Activated CD4-positive, alpha-beta T cell treated with anti-CD3 and anti-CD28 coated beads, Interleukin-2, amount 10 ng/mL, durations not matched to agents 24 days and 14 days (primary cell): ENCODE data around the gene BMPR1A. TPM values are rescaled to one million over a fixed set of nuclear protein-coding genes. Genes with fewer than 3 reads are reported as not detected.

Source experiments
- DNase-seq: peaks from one replicate; pipeline ENCODE4 v3.0.0; 2022
- H3K27ac Mint-ChIP-seq: one replicate; pipeline ENCODE4 v1.8.0; 2022; ENCODE audit warnings: mild to moderate bottlenecking, mixed read lengths
- H3K27me3 Mint-ChIP-seq: one replicate; pipeline ENCODE4 v1.8.0; 2022; ENCODE audit warnings: mixed read lengths
- H3K36me3 Mint-ChIP-seq: one replicate; pipeline ENCODE4 v1.8.0; 2022; ENCODE audit warnings: low read depth, mild to moderate bottlenecking, mixed read lengths
- H3K4me1 Mint-ChIP-seq: one replicate; pipeline ENCODE4 v1.8.0; 2021; ENCODE audit warnings: mixed read lengths
- H3K4me3 Mint-ChIP-seq: one replicate; pipeline ENCODE4 v1.8.0; 2022; ENCODE audit warnings: mild to moderate bottlenecking, moderate library complexity, mixed read lengths
- H3K9me3 Mint-ChIP-seq: one replicate; pipeline ENCODE4 v1.8.0; 2021; ENCODE audit warnings: mixed read lengths
- intact Hi-C: fragments of 100-400 bp; cut with micrococcal nuclease; formaldehyde crosslinking; loops from one replicate; pipeline ENCODE4 v1.15.1; 2023
- total RNA-seq: library from RNA; stranded (reverse); gene quantifications from 2 replicates; pipeline ENCODE4 v1.2.3, GENCODE V29; 2022

The BMPR1A gene
- total RNA-seq, 1 donor from 2014 or later = 10.5 TPM

GRCh38 chr10:86785037-86785436 is 28.6 kb downstream of the BMPR1A start:
- peaks cover 4% of the 10 kb centered on the region for H3K9me3 Mint-ChIP-seq
- no peak for DNase-seq
- intact Hi-C loops = no loop called here
- peaks cover 3% of the 10 kb centered on the region for H3K4me1 Mint-ChIP-seq
- no peak overlapping the region for H3K4me3 Mint-ChIP-seq
- H3K27ac Mint-ChIP-seq = no peak overlapping the region
- H3K27me3 Mint-ChIP-seq = peaks cover 8% of the 10 kb centered on the region
- no peaks in the 10 kb centered on the region for H3K36me3 Mint-ChIP-seq

- no peak for DNase-seq
- no peaks in the 10 kb centered on the region for H3K36me3 Mint-ChIP-seq
- peaks cover 8% of the 10 kb centered on the region for H3K27me3 Mint-ChIP-seq
- H3K9me3 Mint-ChIP-seq = peaks cover 4% of the 10 kb centered on the region
- H3K4me3 Mint-ChIP-seq = no peak overlapping the region
- no peak overlapping the region for H3K27ac Mint-ChIP-seq
- H3K4me1 Mint-ChIP-seq = peaks cover 3% of the 10 kb centered on the region
- intact Hi-C loops = no loop called here
These were observed 29.5 kb downstream of the BMPR1A start for GRCh38 chr10:86785968-86786367.

- peaks cover 4% of the 10 kb centered on the region for H3K9me3 Mint-ChIP-seq
- H3K4me3 Mint-ChIP-seq = no peak overlapping the region
- no peak overlapping the region for H3K27ac Mint-ChIP-seq
- intact Hi-C loops = no loop called here
- peaks cover 8% of the 10 kb centered on the region for H3K27me3 Mint-ChIP-seq
- DNase-seq = no peak
- no peaks in the 10 kb centered on the region for H3K36me3 Mint-ChIP-seq
- H3K4me1 Mint-ChIP-seq = peaks cover 3% of the 10 kb centered on the region
These were observed 29.9 kb downstream of the BMPR1A start for GRCh38 chr10:86786368-86786767.

- Mint-ChIP-seq H3K36me3 (no peaks in the 10 kb centered on the region), H3K27ac (no peak overlapping the region), H3K9me3 (peaks cover 4% of the 10 kb centered on the region), H3K4me3 (no peak overlapping the region), H3K4me1 (no peaks in the 10 kb centered on the region), H3K27me3 (no peaks in the 10 kb centered on the region)
- intact Hi-C loops = no loop called here
- no peak for DNase-seq
These were observed 34.0 kb downstream of the BMPR1A start for GRCh38 chr10:86790394-86790793.

- DNase-seq = no peak
- peaks cover 2% of the 10 kb centered on the region for H3K4me1 Mint-ChIP-seq
- no peaks in the 10 kb centered on the region for H3K36me3 Mint-ChIP-seq
- peaks cover 1% of the 10 kb centered on the region for H3K9me3 Mint-ChIP-seq
- H3K27me3 Mint-ChIP-seq = no peaks in the 10 kb centered on the region
- no peak overlapping the region for H3K27ac Mint-ChIP-seq
- intact Hi-C loops = no loop called here
- no peak overlapping the region for H3K4me3 Mint-ChIP-seq
These were observed 36.2 kb downstream of the BMPR1A start for GRCh38 chr10:86792461-86793167.

- no peaks in the 10 kb centered on the region for H3K9me3 Mint-ChIP-seq
- intact Hi-C loops = no loop called here
- no peak overlapping the region for H3K4me3 Mint-ChIP-seq
- DNase-seq = no peak
- peaks cover 6% of the 10 kb centered on the region for H3K4me1 Mint-ChIP-seq
- no peaks in the 10 kb centered on the region for H3K36me3 Mint-ChIP-seq
- no peaks in the 10 kb centered on the region for H3K27me3 Mint-ChIP-seq
- no peak overlapping the region for H3K27ac Mint-ChIP-seq
These were observed 37.3 kb downstream of the BMPR1A start for GRCh38 chr10:86793696-86794095.

- H3K9me3 Mint-ChIP-seq = no peaks in the 10 kb centered on the region
- intact Hi-C loops = no loop called here
- H3K4me1 Mint-ChIP-seq = peaks cover 14% of the 10 kb centered on the region
- no peak overlapping the region for H3K4me3 Mint-ChIP-seq
- no peaks in the 10 kb centered on the region for H3K27me3 Mint-ChIP-seq
- H3K27ac Mint-ChIP-seq = no peak overlapping the region
- no peaks in the 10 kb centered on the region for H3K36me3 Mint-ChIP-seq
- DNase-seq = no peak
These were observed 38.9 kb downstream of the BMPR1A start for GRCh38 chr10:86795353-86795752.

GRCh38 chr10:86798025-86798424 is 41.6 kb downstream of the BMPR1A start:
- Mint-ChIP-seq H3K4me3 (no peak overlapping the region), H3K27me3 (no peaks in the 10 kb centered on the region), H3K27ac (no peak overlapping the region), H3K4me1 (peaks cover 14% of the 10 kb centered on the region), H3K36me3 (no peaks in the 10 kb centered on the region), H3K9me3 (no peaks in the 10 kb centered on the region)
- intact Hi-C loops = no loop called here
- no peak for DNase-seq

- Mint-ChIP-seq H3K27ac (no peak overlapping the region), H3K4me3 (no peak overlapping the region), H3K27me3 (no peaks in the 10 kb centered on the region), H3K9me3 (no peaks in the 10 kb centered on the region), H3K36me3 (no peaks in the 10 kb centered on the region), H3K4me1 (peaks cover 14% of the 10 kb centered on the region)
- DNase-seq = peak; percentile 70
- intact Hi-C loops = no loop called here
These were observed 42.2 kb downstream of the BMPR1A start for GRCh38 chr10:86798611-86799010.

GRCh38 chr10:86799188-86799845 is 42.9 kb downstream of the BMPR1A start:
- H3K4me3 Mint-ChIP-seq = no peak overlapping the region
- DNase-seq = no peak
- H3K4me1 Mint-ChIP-seq = peaks cover 14% of the 10 kb centered on the region
- H3K27ac Mint-ChIP-seq = no peak overlapping the region
- no peaks in the 10 kb centered on the region for H3K9me3 Mint-ChIP-seq
- H3K27me3 Mint-ChIP-seq = no peaks in the 10 kb centered on the region
- no peaks in the 10 kb centered on the region for H3K36me3 Mint-ChIP-seq
- intact Hi-C loops = no loop called here

GRCh38 chr10:86801995-86802394 is 45.6 kb downstream of the BMPR1A start:
- Mint-ChIP-seq H3K4me1 (peaks cover 14% of the 10 kb centered on the region), H3K27me3 (no peaks in the 10 kb centered on the region), H3K9me3 (no peaks in the 10 kb centered on the region), H3K4me3 (no peak overlapping the region), H3K36me3 (no peaks in the 10 kb centered on the region), H3K27ac (no peak overlapping the region)
- intact Hi-C loops = no loop called here
- no peak for DNase-seq

GRCh38 chr10:86802473-86803108 is 46.2 kb downstream of the BMPR1A start:
- Mint-ChIP-seq H3K27me3 (no peaks in the 10 kb centered on the region), H3K36me3 (no peaks in the 10 kb centered on the region), H3K4me1 (peaks cover 12% of the 10 kb centered on the region), H3K9me3 (no peaks in the 10 kb centered on the region), H3K4me3 (no peak overlapping the region), H3K27ac (no peak overlapping the region)
- intact Hi-C loops = no loop called here
- no peak for DNase-seq

- Mint-ChIP-seq H3K4me3 (no peak overlapping the region), H3K27ac (no peak overlapping the region), H3K27me3 (no peaks in the 10 kb centered on the region), H3K36me3 (no peaks in the 10 kb centered on the region), H3K4me1 (peaks cover 11% of the 10 kb centered on the region), H3K9me3 (no peaks in the 10 kb centered on the region)
- no peak for DNase-seq
- intact Hi-C loops = no loop called here
These were observed 46.7 kb downstream of the BMPR1A start for GRCh38 chr10:86803156-86803555.

GRCh38 chr10:86804805-86805204 is 48.4 kb downstream of the BMPR1A start:
- H3K27me3 Mint-ChIP-seq = no peaks in the 10 kb centered on the region
- H3K9me3 Mint-ChIP-seq = no peaks in the 10 kb centered on the region
- DNase-seq = no peak
- no peak overlapping the region for H3K4me3 Mint-ChIP-seq
- H3K36me3 Mint-ChIP-seq = no peaks in the 10 kb centered on the region
- no peaks in the 10 kb centered on the region for H3K4me1 Mint-ChIP-seq
- intact Hi-C loops = no loop called here
- H3K27ac Mint-ChIP-seq = no peak overlapping the region
